ENCODE measurements around the gene CCNG2. TPM values are rescaled to one million over a fixed set of nuclear protein-coding genes. Genes with fewer than 3 reads are reported as not detected.
A peak's percentile ranks its signal among the peaks of the same experiment; 100 is the strongest.

Gene CCNG2
- total and polyA plus RNA-seq, 11 donors: 2.4 to 18.7 (median 5.7) TPM

DNA sequence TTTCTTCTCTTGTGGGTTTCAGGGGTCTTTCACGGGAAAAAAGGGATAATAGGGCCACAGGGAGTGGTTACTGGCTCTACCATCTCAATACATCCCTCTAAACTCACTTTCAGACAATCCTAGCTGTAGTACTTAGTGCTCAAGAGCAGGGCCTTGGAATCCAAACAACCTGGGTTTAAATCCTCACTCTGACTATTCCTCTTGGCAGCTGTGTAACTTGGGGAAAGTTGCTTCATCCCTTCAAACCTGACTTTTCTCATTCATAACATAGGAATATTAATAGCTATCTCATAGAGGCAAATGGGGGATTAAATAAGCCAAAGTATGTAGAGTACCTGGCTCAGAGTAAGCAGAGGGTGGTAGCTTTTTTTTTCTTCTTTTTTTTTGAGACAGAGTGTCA, 32.4 kb downstream of the CCNG2 start:
- DNase-seq: no peak
- Histone ChIP-seq H3K27ac (no peak overlapping the region), H3K36me3 (no peaks in the 10 kb centered on the region), H3K4me3 (no peak overlapping the region), H3K27me3 (no peaks in the 10 kb centered on the region), H3K9me3 (no peaks in the 10 kb centered on the region), H3K4me1 (peaks cover 0 to 7% (median 0%) of the 10 kb centered on the region in 12 donors)
- intact Hi-C loops (cut with DNase I): no loop called here
- ATAC-seq: no peak
- TF ChIP-seq POLR2A (IDR thresholded peaks at IDR 0.05): no peak
- TF ChIP-seq, protein P1, sequence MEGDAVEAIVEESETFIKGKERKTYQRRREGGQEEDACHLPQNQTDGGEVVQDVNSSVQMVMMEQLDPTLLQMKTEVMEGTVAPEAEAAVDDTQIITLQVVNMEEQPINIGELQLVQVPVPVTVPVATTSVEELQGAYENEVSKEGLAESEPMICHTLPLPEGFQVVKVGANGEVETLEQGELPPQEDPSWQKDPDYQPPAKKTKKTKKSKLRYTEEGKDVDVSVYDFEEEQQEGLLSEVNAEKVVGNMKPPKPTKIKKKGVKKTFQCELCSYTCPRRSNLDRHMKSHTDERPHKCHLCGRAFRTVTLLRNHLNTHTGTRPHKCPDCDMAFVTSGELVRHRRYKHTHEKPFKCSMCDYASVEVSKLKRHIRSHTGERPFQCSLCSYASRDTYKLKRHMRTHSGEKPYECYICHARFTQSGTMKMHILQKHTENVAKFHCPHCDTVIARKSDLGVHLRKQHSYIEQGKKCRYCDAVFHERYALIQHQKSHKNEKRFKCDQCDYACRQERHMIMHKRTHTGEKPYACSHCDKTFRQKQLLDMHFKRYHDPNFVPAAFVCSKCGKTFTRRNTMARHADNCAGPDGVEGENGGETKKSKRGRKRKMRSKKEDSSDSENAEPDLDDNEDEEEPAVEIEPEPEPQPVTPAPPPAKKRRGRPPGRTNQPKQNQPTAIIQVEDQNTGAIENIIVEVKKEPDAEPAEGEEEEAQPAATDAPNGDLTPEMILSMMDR (IDR thresholded peaks at IDR 0.05): no peak
- 54 to 70% (median 65%) methylated on average over 1 of the region's 1 CpG for WGBS, 4 donors

DNA sequence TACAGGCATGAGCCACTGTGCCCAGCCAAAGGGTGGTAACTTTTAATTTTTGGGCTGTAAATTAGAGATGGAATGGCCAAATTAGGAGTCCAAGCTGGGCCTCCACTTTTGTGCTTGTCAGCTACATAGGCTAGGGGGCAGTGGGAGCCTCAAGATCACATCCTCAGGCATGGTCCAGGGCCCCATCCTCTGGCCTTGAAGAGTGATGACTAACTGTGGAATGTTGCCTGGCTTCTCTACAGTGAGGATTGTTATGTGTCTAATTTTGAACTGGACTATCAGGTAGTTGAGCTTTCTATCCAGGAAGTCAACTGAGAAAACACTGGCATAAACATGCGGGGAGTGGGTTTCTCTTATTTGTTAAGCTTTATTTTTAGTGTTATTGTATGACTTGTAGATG, 33.0 kb downstream of the CCNG2 start:
- Histone ChIP-seq H3K9me3 (no peaks in the 10 kb centered on the region), H3K4me3 (no peak overlapping the region), H3K27ac (no peak overlapping the region), H3K27me3 (no peaks in the 10 kb centered on the region), H3K4me1 (peaks cover 0 to 9% (median 0%) of the 10 kb centered on the region in 12 donors), H3K36me3 (no peaks in the 10 kb centered on the region)
- ATAC-seq (no peak), DNase-seq (no peak)
- intact Hi-C loops (cut with DNase I): loop anchor here in 1 of 10 donors (10.0 kb wide), 1 partner anchor 755 kb away; the partner anchor contains the start of gene SHROOM3
- TF ChIP-seq, protein P1 (IDR thresholded peaks at IDR 0.05): no peak
- TF ChIP-seq POLR2A (IDR thresholded peaks at IDR 0.05): no peak
- WGBS, 4 donors: 86 to 94% (median 92%) methylated on average over 1 of the region's 1 CpG

DNA sequence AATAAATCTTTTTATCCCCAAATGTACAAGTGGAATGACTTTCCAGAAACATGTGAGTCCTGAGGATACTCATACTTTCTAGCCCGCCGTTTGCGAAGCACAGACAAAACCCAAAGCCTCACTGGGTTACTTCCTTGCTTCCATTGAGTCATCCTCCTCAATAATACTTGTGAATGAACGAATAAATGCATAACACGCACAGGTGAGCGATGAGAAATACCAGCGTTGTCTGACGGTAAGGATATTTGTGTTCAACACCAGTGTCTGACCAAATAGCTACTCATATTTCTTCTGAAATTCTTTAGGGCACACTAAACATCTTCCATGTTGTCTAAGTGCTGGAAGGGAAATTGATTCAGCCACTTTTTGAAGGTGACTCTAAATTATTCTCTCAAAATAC, 36.0 kb downstream of the CCNG2 start:
- Histone ChIP-seq H3K27ac (peak overlapping the region in 1 of 12 donors; percentile 74), H3K4me3 (peak overlapping the region in 1 of 12 donors; percentile 10), H3K4me1 (peaks cover 0 to 20% (median 0%) of the 10 kb centered on the region in 12 donors), H3K27me3 (no peaks in the 10 kb centered on the region), H3K36me3 (no peaks in the 10 kb centered on the region), H3K9me3 (no peaks in the 10 kb centered on the region)
- whole genome bisulfite sequencing, 4 donors: 86 to 94% (median 88%) methylated on average over 8 of the region's 8 CpGs
- no peak for ATAC-seq
- DNase-seq: no peak
- intact Hi-C loops (cut with DNase I): loop anchor here in 1 of 10 donors (10.0 kb wide), 1 partner anchor 758 kb away; the partner anchor contains the start of gene SHROOM3
- no peak for TF ChIP-seq POLR2A (IDR thresholded peaks at IDR 0.05)
- TF ChIP-seq, protein P1 (IDR thresholded peaks at IDR 0.05): no peak

DNA sequence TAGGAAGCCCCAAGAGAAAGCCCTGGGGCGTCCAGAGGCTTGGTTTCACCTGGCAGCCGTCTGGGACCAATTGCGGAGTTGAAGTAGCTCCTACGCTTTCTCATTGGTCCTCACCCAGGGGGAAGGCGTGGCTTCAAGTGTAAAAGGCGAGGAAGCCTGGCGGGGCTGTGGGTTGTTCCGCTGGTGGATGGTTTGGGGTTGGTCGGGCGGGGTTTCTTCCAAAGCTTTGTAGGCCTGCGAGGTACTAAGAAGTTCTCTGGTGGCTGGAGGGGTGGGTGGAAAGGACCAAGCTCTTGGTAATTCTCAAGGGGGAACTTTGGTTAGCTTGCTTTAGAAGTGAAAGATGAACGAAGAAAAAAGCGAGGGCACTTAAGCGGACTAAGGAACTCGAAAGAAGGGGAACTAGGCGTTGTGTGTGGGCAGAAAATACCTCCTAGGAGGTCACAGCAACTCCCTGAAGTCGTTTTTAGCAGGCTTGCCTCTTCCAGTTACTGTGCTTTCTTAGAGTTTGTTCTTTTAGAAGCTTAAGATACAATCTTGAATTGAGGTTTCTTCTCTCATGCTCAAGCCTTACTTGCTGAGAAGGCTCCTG, 36.6 kb downstream of the CCNG2 start:
- TF ChIP-seq, protein P1 (IDR thresholded peaks at IDR 0.05): no peak
- TF ChIP-seq POLR2A (IDR thresholded peaks at IDR 0.05): no peak
- intact Hi-C loops (cut with DNase I): loop anchor here in 1 of 10 donors (10.0 kb wide), 1 partner anchor 759 kb away; the partner anchor contains the start of gene SHROOM3
- 74 to 83% (median 80%) methylated on average over 17 of the region's 17 CpGs for WGBS, 4 donors
- no peaks in the 10 kb centered on the region for H3K9me3 ChIP-seq
- H3K4me1 ChIP-seq: peaks cover 0 to 20% (median 0%) of the 10 kb centered on the region in 12 donors
- H3K36me3 ChIP-seq: no peaks in the 10 kb centered on the region
- ATAC-seq: peak in 3 of 4 donors; percentile 42 to 76 (median 74)
- H3K27me3 ChIP-seq: no peaks in the 10 kb centered on the region
- peak overlapping the region in 4 of 12 donors; percentile 10 to 48 (median 34) for H3K4me3 ChIP-seq
- DNase-seq: peak; percentile 43 to 77 (median 59)
- H3K27ac ChIP-seq: peak overlapping the region in 1 of 12 donors; percentile 74
